HTERT RPE-1 (cell line): ENCODE results near the gene RBM33.

ENCODE experiments used
- in situ Hi-C: fragments of 300-500 bp; cut with MboI; formaldehyde crosslinking; loops from 4 replicates; pipeline ENCODE4 v1.14.3; 2020; ENCODE audit warnings: low sequenced_read_pairs

The RBM33 gene

GRCh38 chr7:155741805-155742204, 97.3 kb downstream of the RBM33 start:
- in situ Hi-C loops: no loop called here

DNA sequence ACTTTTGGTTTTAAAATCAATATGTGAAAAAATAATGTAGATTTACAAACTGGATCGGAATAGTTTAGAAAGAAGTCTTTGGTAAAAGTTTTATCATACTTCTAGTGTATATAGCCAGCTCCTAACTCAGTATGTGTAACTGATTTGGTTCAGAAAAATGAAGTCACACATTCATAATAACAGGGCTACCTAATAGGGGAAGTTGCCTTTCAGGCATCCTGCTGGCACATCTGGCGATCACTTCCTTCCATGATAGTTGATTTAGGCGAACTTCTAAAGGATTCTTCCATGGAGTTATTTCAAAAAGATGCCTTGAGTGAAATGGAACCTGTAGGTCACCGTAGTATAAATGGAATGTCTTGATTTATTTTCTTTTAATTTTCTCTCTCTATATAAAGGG, 98.7 kb downstream of the RBM33 start:
- in situ Hi-C loops: no loop called here

DNA sequence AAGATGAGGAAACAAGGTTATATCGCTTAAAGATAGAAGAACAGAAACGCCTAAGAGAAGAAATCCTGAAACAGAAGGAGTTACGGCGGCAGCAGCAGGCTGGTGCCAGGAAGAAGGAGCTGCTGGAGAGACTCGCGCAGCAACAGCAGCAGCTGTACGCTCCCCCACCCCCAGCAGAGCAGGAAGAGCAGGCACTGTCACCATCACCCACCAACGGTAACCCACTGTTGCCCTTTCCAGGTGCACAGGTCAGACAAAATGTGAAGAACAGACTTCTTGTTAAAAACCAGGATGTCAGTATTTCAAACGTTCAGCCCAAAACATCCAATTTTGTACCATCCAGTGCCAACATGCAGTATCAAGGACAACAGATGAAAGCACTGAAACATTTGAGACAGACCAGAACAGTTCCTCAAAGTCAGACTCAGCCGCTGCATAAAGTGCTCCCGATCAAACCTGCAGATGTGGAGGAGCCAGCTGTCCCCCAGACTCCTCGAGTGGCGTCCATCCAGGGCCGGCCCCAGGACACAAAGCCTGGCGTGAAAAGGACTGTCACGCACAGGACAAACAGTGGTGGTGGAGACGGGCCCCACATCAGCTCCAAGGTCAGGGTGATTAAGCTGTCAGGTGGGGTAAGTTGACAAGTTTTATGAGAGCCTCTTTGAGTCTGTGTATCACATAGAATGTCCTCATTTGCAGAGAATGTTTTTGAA, 100.7 kb downstream of the RBM33 start:
- in situ Hi-C loops: no loop called here

- in situ Hi-C loops: no loop called here
These were observed 101.3 kb downstream of the RBM33 start for GRCh38 chr7:155745737-155746136.

- in situ Hi-C loops: no loop called here
These were observed 101.7 kb downstream of the RBM33 start for GRCh38 chr7:155746188-155746587.

DNA sequence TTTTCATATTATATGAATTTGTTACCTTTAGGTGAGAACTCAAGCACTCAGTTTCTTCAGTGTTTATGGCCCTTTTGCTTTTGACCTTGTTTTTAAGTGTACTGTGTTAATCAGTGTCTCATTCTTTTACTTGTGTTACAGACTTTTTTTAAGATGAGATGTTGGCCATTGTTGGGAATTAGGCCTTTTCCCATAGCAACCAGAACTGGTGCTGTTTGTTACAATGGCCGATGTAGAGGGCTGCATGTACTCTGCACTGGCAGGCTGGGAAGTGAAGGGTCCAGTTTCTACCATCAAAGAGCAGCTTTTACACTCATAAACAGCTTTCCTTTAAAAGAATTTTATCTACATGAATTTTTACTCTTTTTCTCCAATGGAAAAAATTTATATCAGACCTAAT, 102.7 kb downstream of the RBM33 start:
- in situ Hi-C loops: no loop called here

DNA sequence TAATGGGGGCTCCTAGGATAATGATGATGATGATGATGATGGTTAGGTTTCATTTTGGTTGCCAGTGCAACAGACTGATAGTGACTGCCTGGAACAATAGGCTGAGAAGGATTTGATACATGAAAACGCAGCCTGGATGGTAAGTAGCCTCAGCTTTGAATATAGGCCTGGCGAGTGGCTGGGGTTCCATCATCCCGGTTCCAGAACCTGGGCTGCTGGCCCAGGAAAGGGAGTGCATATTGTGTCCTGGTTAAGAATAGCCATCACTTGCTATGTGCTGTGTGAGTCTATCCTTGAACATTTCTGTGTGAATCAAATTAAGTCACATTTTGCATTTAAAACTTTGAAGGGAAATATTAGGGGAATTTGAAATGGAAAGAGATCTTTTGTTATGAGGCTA, 105.1 kb downstream of the RBM33 start:
- in situ Hi-C loops: no loop called here

GRCh38 chr7:155750255-155751125, 106.0 kb downstream of the RBM33 start:
- in situ Hi-C loops: no loop called here

- in situ Hi-C loops: no loop called here
These were observed 106.9 kb downstream of the RBM33 start for GRCh38 chr7:155751409-155751808.

- in situ Hi-C loops: no loop called here
These were observed 108.4 kb downstream of the RBM33 start for GRCh38 chr7:155752756-155753445.

GRCh38 chr7:155753446-155753965, 109.0 kb downstream of the RBM33 start:
- in situ Hi-C loops: no loop called here

- in situ Hi-C loops: no loop called here
These were observed 109.7 kb downstream of the RBM33 start for GRCh38 chr7:155754165-155754564.

GRCh38 chr7:155755026-155755425, 110.6 kb downstream of the RBM33 start:
- in situ Hi-C loops: no loop called here

- in situ Hi-C loops: no loop called here
These were observed 111.9 kb downstream of the RBM33 start for GRCh38 chr7:155756322-155756721.

GRCh38 chr7:155758348-155758747, 113.9 kb downstream of the RBM33 start:
- in situ Hi-C loops: no loop called here

GRCh38 chr7:155759740-155760430, 115.4 kb downstream of the RBM33 start:
- in situ Hi-C loops: no loop called here

DNA sequence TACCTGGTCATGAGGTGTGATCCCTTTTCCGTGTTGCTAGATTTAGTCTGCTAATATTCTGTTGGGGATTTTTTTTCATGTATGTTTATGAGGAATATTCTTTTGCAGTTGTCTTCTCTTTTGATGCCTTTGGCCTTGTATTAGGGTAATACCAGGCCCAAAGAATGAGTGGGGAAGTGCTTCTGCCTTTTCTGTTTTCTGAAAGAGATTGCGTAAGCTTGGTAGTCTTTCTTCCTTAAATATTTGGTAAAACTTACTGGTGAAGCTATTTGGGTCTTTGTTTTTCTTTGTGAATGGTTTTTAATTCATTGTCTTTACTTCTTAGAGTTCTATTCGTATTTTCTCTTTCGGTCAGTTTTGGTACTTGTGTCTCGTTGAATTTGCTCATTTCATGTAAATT, 116.7 kb downstream of the RBM33 start:
- in situ Hi-C loops: no loop called here

DNA sequence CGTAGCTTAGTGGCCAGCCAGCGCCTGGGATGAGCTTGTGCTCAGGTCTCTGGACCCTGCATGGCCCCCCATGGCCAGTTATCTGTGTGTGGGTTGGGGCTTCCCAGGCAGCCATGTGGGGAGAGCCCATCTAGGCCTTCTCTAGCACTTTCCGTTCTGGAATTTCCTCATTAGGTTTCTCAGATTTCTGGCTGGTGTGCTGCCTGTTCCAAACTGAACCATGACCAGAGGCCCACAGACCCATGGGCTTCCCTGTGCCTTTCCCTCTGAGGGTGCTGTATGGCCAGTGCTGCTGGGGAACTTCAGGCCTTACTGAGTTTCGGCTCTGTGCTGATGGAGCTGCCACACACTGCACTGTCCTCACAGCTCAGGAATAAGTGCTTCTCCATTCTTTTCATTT, 117.6 kb downstream of the RBM33 start:
- in situ Hi-C loops: no loop called here

DNA sequence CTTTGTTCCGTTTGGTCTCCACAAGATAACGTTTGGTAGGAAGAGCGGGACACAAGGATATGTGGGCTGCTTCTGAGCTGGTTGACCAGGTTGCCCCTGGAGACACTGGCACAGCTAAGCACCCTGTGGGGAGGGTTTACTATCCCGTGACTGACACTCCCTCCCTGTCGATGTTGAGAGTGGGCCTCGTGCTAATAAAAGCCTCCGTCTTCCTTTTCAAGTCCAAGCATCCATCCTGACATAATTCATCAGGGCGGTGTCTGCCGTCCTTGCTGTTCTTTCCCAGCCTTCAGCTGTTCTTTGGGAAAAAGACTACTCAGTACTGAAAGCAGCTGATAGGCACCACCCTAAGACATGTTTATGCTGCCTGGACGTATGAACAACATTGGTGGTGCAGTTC, 118.2 kb downstream of the RBM33 start:
- in situ Hi-C loops: no loop called here

- in situ Hi-C loops: no loop called here
These were observed 118.7 kb downstream of the RBM33 start for GRCh38 chr7:155763122-155763521.
